Smooth muscle cell of the brain vasculature (primary cell): ENCODE data around the gene DAZ2.
"Not testable (repeated sequence)": the region's sequence is repeated elsewhere in the genome, so short reads cannot be mapped to it uniquely, and the experiment has no call there.

ENCODE experiments used
- DNase-seq: peaks from one replicate; pipeline ENCODE4 v3.0.0-alpha.2; 2012; ENCODE audit warnings: low read depth, low spot score

The DAZ2 gene

GRCh38 chrY:23219233-23219632 is at the start of gene DAZ2:
DAZ2 (plus strand) TSS chrY:23219533; CDS start chrY:23219741, 208 bp downstream.
- not testable (repeated sequence) for DNase-seq

GRCh38 chrY:23198908-23199307 is 20.4 kb upstream of the DAZ2 start, which contains the start of gene DAZ1:
DAZ1 (minus strand) TSS chrY:23199008; CDS start chrY:23198800, 208 bp downstream.
- not testable (repeated sequence) for DNase-seq

GRCh38 chrY:23207455-23207854 is 11.9 kb upstream of the DAZ2 start:
- DNase-seq, result not testable (repeated sequence)

GRCh38 chrY:23209802-23210495 is 9.4 kb upstream of the DAZ2 start:
- not testable (repeated sequence) for DNase-seq

DNA sequence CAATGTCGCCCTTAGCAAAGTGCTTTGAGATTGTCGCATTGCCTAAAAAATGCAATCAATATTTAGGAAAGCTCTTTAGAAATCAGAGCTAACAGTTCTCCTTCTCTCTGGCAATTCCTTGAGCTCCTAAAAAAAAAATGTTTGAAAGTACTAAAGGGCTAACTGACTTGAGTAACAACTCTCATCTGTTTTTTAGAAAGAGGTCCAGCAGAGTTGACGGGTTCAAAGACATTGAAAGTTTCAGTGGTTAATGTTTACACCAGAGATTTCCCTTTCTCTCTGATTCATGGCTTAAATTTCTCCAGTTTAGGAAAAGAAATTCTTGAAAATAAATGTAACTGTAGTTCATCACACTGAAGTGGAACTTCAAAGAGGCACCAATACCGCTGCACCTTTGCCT is 8.7 kb upstream of the DAZ2 start:
- DNase-seq, result not testable (repeated sequence)
